HG02759 (cell line): Measurements from ENCODE around the gene RSPO3.

Source experiments
- ATAC-seq: cut with Tn5 transposase; IDR thresholded peaks from one replicate; pipeline ENCODE4 v1.9.1; 2021; ENCODE audit warnings: mild to moderate bottlenecking, moderate library complexity; ENCODE audit not compliant: unreplicated experiment

The RSPO3 gene

DNA sequence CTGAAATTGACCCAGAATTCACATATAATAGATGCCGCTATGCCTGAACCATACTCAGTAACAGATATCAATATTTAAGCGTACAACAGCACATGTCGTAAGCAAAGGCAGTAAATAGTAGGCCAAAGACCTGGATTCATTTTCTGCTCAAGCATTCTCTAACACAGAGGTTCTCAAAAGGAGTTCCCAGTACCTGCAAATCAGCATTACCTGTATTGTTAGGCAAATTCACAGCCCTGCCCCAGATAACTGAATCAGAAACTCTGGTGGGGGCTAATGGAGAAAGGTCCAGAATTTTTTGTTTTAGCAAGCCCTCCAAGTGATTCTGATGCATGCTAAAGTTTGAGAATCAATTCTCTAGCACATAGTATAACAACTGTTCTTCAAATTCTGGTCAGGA lies 36.0 kb downstream of the RSPO3 start:
- no peak for ATAC-seq

DNA sequence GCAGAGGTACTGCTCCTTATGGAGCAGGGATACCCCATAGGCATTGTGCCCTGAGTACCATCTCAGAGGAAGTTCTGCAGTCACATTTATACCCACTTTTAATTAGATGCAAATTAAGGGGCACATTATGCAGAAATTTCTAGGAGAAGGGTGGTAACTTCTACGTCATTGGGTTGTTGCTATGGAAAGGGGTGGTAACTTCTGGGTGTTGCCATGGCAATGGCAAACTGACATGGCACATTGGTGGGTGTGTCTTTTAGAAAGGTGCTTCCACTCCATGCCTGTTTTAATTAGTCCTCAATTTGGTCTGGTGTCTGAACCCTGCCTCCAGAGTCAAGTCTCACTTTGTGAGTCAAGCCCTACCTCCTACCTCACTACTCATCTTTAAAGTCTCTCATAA lies 42.0 kb downstream of the RSPO3 start:
- no peak for ATAC-seq

DNA sequence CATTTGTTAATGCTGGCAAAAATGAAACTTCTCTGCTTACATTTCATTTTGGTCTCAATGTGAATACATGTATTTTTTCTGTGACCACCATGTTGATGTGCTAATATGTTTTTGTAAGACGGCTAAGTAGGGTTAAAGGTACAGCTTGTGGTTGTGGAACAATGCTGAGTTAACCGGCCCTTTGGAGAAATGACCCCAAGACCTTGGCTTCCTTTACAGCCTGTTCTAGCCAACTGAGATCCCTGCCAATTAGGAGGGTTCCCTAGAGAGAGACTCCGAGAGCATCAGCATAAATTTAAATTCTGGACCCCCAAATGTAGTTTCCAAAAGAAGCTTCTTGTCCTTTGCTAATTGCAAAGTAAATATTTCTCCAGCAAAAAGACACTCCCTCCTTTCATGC lies 44.4 kb downstream of the RSPO3 start:
- no peak for ATAC-seq

DNA sequence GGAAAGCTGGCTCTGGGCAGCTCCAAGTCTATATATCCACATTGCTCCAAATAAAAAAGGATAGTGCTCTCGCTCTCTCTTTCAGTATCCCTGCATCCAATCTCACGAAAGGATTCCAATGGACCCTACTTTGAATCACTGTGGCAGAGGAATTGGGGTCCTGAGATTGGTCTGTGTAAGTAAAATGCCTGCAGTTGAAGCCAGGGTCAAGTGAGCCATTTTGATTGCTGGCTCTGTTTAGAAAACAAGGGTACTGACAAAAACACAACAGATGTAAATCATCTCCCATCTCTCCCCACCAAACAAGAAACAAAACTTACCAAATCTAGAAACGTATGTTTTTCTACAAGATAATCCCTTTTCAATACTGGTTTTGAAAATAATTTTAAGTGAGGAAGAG lies 45.6 kb downstream of the RSPO3 start:
- no peak for ATAC-seq

DNA sequence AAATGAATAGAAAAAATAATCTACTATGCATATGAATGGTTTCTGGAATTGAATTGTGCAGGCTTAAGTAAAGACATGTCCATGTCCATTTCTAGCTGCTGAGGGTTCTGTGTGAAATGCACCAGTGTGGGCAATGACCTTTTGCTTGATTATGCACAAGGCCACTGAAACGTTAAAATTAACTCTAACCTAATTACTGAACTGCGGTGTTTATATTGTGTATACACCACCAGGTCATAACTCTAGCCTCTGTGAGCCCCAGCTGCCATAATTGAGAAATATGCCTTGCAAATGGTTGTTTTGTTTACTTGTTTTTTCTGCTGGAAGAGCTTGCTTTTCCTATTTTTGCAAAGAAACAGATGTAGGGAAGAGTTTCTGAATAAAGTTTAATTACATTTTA lies 46.1 kb downstream of the RSPO3 start:
- ATAC-seq: no peak

DNA sequence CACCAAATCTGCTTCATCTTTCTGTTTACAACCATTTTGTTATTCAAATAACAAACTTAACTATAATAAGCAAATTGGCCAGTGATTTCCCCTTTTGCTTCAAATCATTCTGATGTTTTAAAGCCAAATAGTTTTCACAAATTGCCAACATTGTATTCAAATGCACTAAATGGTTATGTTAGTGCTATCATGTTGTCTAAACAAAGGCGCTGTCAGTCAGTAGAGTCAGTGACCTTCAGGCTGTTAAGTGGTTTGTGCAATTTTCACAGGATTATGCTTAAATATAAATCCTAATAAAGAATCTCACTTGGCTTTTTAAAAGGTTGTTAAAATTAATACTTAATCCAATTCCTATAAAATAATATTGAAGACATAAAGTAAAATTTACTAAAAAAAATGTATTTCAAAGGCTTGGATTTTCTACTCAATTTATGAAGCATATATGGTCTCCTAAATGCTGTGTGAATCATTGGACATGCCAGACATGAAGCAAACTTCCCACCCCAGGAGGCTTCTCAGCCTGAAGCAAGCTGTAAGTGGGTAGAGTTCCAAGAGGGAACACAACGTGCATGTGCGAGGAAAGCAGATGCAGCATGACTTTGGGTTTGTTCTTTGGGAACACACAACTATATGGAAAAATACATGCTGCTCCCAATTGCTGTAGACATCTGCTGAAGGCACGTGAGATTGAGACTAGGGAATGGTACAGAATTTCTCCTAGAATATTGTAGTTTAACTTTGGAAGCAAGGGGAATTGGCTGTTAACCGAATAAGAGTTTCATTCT lies 54.9 kb downstream of the RSPO3 start:
- no peak for ATAC-seq

DNA sequence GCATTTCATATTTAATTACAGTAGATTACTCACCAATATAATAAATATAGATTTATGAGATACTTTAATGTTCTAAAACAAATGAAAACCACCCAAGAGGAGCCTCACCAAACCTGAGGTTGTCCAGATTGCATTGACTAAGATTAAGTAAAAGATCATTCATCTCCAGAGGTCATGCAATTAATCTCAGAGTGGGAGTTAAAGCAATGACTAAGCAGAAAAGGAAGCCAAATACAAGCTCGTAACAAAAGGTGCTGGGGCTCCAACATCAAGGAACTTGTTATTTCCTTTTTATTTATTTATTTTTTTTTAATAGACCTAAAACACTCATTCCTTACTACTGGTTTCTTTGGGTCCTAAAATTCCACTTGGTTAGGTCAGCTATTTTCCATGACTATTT lies 57.7 kb downstream of the RSPO3 start:
- no peak for ATAC-seq

DNA sequence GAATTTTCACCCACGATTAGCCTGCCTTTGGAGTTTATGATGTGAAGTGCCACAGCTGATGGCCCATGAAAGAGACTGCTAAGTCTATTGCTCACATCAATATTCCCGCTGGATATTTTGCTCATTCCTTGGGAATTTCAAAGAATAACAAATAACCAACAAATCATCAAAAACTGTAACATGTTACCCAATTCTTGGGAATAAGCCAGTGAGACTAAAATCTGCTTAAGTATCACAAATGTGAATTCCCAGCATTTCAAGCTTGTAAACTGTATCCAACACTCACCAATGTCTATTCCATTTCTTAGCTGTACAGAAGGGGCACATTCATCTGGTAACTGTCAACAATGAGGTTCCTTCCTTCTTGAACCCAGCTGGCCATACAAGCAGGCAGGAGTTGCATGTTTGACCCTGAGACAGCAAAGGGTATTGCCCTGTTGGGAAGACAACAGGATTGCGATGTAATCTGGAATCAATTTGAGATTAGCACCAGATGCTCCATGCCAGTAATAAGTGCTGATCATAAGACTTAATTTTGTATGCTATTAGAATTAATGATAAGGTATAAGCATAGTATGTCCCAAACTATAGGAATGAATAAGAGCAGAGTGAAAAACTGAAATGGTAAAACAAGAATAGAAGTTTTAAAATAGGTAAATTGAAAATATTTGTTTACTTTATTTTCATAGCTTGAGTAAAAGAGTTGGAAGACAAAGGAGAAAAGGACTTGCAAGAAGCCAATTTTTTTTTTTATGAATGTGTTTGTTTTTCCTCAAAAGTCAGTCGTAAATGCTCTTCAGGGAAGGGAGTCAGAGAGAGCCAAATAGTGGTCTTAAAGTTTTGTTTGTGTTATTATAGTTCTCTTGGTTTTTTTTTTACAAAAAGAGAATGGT lies 58.8 kb downstream of the RSPO3 start:
- ATAC-seq: no peak

DNA sequence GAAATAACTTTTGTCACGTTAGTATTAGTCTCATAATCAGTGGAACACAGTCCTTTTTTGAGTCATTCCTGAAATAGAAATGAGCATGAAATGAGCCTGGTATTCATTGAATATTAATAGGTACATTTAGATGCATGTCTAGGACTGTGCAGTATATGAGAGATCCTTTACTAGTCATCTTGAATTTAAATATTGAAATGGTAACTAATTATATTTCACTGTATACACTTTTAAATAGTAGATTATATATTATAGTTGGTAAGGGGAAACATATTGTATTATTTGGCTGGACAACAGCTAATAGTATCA lies 59.4 kb downstream of the RSPO3 start:
- ATAC-seq: no peak

DNA sequence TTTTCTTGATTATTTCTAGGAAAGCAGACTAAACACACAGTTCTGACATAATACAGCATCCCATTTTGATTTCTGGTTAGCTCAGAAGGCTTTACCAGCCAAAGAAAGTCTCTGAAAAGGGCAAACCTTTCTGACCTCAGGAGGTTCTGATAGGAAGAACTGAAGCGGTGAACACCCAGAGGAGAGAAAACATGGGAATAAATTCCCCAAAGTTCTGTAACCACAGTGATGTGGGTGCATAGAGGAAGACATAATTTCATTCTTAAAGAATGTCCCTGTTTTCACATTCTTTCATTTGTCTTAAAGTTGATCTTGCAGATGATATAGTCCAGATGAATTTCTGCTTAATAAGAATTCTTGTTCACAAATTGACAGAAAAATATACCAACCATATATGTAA lies 60.3 kb downstream of the RSPO3 start:
- ATAC-seq: no peak

DNA sequence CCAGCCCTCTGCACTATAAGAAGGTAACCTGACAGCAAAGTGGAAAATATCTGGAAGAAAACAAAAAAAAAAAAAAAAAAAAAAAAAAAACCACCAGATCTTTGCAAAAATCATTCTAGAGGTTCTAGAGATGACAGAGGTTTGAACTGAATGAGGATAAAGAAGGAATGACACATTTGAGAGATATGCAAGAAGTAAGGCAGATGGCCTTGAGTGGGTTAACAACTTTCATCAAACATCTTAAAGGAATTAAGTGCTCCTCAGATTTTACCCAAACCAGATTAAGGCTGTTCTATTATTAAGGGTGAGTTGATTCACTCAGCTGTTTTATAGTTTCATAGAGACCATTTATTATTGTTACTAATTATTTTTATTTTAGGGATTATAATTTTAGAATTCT lies 62.0 kb downstream of the RSPO3 start:
- ATAC-seq: no peak

DNA sequence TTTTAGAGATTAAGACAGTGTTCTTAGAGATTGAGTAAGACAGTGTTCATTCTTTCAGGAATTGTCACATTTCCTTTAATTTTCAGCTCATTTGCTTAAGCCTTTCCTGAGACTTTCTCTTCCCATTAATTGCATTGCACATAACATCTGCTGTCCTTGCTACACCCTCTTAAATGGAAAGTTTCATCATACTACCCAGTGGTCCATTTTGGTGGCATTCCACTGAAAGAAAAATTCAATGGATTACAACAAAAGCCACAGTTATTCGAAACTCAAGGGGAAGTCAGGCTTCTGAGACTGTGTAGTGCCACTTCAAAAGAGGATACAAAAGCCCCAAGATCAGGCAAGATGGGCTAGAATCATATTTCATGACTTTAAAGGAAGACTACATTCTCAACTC lies 64.0 kb downstream of the RSPO3 start:
- ATAC-seq: no peak

DNA sequence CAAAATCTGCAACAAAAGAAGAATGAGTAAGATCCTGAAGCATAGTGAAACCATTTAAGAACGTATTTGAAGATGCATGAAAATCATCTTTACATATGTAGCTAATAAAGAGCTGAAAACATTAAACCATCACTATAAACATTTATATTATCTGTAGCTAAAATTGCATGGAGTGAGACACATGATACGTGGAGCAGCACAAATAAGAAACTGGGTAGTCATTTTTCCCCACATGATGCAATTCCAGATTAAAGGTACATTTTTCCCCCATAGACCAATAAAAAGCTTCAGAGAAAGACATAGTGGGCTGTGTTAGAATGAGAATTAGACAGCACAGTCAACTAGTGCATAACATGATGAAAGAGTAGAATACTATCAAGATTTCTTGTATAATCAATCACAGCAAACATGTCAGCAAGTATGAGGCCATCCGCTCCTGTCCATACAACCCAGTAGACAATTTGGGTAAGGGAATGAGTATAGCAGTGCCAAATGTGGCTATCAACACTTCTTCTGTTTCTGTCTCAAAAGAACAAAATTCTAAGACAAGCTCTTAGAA lies 67.0 kb downstream of the RSPO3 start:
- ATAC-seq: no peak

DNA sequence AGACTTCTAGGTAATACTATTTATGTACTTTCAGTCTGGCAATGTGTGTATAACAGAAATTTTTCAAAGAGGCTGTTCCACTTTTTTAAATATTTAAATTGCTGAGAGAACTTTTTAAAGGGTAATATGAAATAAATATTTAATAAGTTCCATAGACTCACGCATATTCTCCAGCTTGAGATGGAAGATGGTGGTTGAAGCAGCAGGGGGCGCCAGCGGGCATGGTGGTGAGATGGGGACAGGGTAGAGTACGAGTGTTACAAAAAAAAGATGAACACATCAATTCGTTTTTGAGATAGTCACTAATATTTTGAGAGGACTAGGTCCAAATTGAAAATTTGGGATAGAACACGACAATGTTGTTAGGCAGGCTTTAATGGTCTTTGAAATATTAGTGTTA lies 68.4 kb downstream of the RSPO3 start:
- peak; percentile 78 for ATAC-seq

DNA sequence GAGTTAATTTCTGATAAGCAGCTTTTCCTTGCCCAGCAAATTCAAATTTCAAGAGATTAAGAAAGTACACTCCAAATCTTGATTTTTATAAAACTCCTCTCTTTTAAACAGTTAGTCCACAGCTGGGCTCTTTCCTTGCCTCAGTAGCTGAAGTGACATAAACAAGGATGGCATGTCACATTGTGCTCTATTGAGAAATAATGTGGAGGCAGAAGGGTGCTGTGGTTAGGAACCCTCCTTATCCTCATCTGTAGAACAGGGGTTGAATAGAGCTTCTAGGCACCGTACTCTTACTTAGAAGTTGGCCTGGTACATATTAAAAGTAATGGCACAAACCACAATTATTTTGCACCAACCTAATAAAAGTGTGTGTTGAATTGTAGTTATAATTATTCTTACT lies 70.3 kb downstream of the RSPO3 start:
- ATAC-seq: no peak

DNA sequence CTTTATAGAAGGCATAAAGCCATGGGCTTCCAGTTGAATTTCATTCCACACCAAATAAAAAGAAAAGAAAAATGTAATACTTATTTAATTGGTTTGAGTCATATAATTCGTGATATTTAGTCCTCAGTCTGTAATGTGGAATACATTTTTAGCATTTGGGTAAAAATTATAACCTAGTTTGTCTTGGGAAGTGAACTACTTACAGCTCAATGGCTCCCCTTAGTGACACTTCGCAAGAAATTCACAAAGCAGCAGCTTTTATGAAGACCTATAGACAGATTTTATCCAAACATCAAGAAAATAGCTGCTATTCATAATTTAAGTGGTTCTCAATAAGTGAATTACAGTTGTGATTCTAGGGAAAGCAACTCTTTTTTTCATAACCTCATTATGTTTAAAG lies 72.1 kb downstream of the RSPO3 start:
- ATAC-seq: no peak

DNA sequence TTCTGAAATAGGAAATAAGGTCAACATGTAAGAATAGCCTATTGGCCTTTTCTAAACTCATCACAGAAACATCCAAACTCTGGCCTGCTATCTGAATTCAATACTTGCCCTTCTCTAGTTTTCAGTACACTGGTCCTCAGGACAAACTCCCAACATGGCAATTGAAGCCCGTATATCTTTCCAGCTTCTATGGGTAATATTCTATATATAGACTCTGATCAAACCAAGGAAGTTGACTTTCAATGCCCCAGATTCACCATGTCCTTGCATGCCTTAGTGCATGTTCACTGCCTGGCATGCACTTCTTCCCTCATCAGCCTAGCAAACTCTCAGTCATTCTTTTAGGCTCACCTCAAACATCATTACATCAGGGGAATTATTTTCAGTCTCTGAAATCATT lies 73.2 kb downstream of the RSPO3 start:
- no peak for ATAC-seq

DNA sequence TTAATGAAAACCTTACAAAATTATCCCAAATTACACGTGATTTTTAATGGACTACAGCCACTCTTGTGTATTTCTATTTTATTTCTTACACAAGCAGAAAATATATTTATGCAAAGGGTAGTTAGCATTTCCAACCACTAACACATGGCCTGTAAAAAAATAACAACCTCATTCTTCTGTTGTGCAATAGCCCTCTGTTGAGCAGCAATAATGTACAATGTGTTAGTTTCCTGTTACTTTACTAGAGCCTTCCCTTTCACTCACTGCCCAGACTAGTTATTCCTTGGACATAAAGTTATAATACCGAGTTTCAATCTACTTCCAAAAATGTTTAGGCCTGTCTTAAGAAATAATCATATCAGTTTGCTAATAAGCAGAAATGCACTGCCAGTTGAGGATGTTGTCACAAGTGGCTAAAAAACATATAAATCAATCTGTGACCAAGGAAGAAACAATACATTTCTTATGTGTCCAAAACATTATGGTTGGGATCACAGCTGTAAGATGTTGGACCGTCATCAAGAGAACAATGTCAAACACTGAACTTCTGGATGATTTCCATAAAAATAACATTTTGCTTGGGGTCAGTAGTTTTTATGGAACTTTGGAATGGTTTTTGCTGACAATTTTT lies 74.6 kb downstream of the RSPO3 start:
- no peak for ATAC-seq

DNA sequence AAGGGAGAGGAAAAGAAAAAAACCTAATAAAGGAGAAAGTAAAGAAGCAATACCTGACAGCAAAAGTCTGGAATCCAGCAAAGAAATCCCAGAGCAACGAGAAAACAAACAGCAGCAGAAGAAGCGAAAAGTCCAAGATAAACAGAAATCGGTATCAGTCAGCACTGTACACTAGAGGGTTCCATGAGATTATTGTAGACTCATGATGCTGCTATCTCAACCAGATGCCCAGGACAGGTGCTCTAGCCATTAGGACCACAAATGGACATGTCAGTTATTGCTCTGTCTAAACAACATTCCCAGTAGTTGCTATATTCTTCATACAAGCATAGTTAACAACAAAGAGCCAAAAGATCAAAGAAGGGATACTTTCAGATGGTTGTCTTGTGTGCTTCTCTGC lies 77.4 kb downstream of the RSPO3 start:
- no peak for ATAC-seq

DNA sequence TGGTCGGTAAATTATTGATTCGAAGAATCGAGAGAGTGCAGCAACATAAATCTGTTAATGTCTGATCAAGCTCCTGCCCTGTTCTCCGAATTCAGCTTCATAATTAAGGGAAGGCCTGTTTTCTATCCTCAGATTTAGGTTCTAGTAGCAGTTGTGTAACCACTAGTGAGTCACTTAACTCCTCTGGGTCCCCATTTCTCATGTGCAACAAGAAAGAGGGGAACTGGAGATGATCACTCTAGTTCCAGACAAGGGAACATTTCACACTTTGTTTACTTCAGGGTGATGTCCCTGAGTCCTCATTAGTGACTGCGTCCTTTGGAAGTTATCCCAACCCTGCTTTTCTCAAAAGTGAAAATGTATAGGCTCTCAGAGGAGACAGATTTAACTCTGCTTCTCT lies 80.1 kb downstream of the RSPO3 start:
- ATAC-seq: no peak

DNA sequence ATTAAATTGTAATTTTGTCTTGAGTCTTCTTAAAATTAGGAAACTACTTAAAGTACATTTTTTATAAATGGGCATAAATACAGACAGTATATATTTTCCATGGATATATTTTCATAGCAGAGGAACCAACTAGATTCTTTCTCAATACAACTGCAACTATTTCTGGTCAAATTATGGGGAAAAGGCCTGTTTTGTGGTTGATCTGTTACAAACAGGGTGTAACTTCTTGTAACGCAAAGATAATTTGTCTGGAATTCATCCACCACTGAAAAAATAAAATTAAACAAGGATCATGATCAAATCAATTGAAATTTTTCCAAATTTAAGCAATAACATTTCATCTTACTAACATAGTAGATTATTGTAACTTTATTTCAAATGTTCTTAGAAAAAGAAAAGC lies 81.0 kb downstream of the RSPO3 start:
- no peak for ATAC-seq

DNA sequence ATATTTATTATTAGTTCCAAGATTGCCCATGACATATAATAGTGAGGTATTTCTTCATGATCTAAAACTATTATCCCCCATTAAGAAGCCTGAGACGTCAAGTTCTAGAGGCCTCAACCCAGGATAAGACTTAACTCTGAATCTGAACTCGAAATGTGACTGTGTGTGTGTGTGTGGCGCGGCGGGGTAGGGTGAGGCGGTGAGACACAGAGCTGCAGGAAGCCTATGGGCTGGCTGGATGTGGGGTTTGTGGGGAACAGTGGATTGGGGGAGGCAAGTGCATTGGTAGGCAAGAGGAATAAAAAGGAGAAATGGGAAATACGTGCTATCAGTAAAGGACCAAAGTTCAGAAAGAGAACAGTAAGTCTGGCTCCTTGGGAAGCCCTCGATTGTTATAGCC lies 81.6 kb downstream of the RSPO3 start:
- no peak for ATAC-seq
